ENCODE data around the gene CDH4.

Gene CDH4

GRCh38 chr20:61663521-61664425 lies 411.7 kb downstream of the CDH4 start:
- ChIA-PET CTCF (no interaction called here), POLR2A (no interaction called here)
- Histone ChIP-seq H3K36me3 (ENCODE audit: control insufficient read depth in 2 of 2, insufficient read depth in 1 of 2, low read length in 2 of 2) (no peaks in the 10 kb centered on the region), H3K4me1 (ENCODE audit: control insufficient read depth, insufficient read depth, low read length) (no peaks in the 10 kb centered on the region), H3K4me3 (ENCODE audit: low read depth, low read length) (no peak overlapping the region), H3K27ac (ENCODE audit: extremely low read depth, low read depth, low read length) (no peak overlapping the region), H3K9me3 (ENCODE audit: control insufficient read depth, insufficient read depth, low read depth, low read length) (no peaks in the 10 kb centered on the region)
- TF ChIP-seq EGR2 (tag by site-specific recombination; IDR thresholded peaks at IDR 0.05; ENCODE audit: low read depth) (0 out of 2 replicates have a peak, but pooled peaks have one; percentile 4), ZFHX2 (tag by site-specific recombination; conservative IDR thresholded peaks at IDR 0.05) (0 out of 2 replicates have a peak, but pooled peaks have one; percentile 6), KLF8 (tag by site-specific recombination; IDR thresholded peaks at IDR 0.05) (no peak)

- H3K4me1 ChIP-seq (ENCODE audit: control insufficient read depth, insufficient read depth, low read length): no peaks in the 10 kb centered on the region
- TF ChIP-seq ZNF510 (tag by site-specific recombination; IDR thresholded peaks at IDR 0.05; ENCODE audit: insufficient replicate concordance) (no peak), ZBTB20 (tag by site-specific recombination; IDR thresholded peaks at IDR 0.05) (no peak), ZNF292 (tag by site-specific recombination; IDR thresholded peaks at IDR 0.05; ENCODE audit: borderline replicate concordance, low read depth) (no peak), ZNF623 (tag by site-specific recombination; IDR thresholded peaks at IDR 0.05) (no peak), BCL11A (tag by site-specific recombination; IDR thresholded peaks at IDR 0.05; ENCODE audit: low read depth) (no peak), ZNF362 (tag by site-specific recombination; IDR thresholded peaks at IDR 0.05) (no peak), KLF10 (tag by site-specific recombination; IDR thresholded peaks at IDR 0.05) (no peak), ZNF324 (tag by site-specific recombination; IDR thresholded peaks at IDR 0.05) (no peak), ZNF555 (tag by site-specific recombination; conservative IDR thresholded peaks at IDR 0.05) (no peak)
- POLR2A ChIA-PET: no interaction called here
- H3K27ac ChIP-seq (ENCODE audit: extremely low read depth, low read depth, low read length): no peak overlapping the region
- no peaks in the 10 kb centered on the region for H3K9me3 ChIP-seq (ENCODE audit: control insufficient read depth, insufficient read depth, low read depth, low read length)
- H3K4me3 ChIP-seq (ENCODE audit: low read depth, low read length): no peak overlapping the region
- no peaks in the 10 kb centered on the region for H3K36me3 ChIP-seq (ENCODE audit: control insufficient read depth in 2 of 2, insufficient read depth in 1 of 2, low read length in 2 of 2)
- CTCF ChIA-PET: interaction anchor here (0.9 kb wide), 1 partner anchor 16 kb away, joined by 3 read pairs; no protein-coding TSS in a partner anchor
These were observed 412.7 kb downstream of the CDH4 start for GRCh38 chr20:61664556-61665320.

- Histone ChIP-seq H3K4me3 (ENCODE audit: low read depth, low read length) (no peak overlapping the region), H3K36me3 (ENCODE audit: control insufficient read depth in 2 of 2, insufficient read depth in 1 of 2, low read length in 2 of 2) (no peaks in the 10 kb centered on the region), H3K4me1 (ENCODE audit: control insufficient read depth, insufficient read depth, low read length) (no peaks in the 10 kb centered on the region), H3K9me3 (ENCODE audit: control insufficient read depth, insufficient read depth, low read depth, low read length) (no peaks in the 10 kb centered on the region), H3K27ac (ENCODE audit: extremely low read depth, low read depth, low read length) (no peak overlapping the region)
- CTCF ChIA-PET: interaction anchor here (0.9 kb wide), 1 partner anchor 15 kb away, joined by 3 read pairs; no protein-coding TSS in a partner anchor
- POLR2A ChIA-PET: no interaction called here
- TF ChIP-seq SCRT1 (tag by site-specific recombination; IDR thresholded peaks at IDR 0.05; ENCODE audit: borderline replicate concordance) (no peak), ZNF654 (tag by site-specific recombination; IDR thresholded peaks at IDR 0.05; ENCODE audit: low read depth) (no peak), ZBTB7A (tag by site-specific recombination; IDR thresholded peaks at IDR 0.05; ENCODE audit: low read depth) (no peak), ZNF501 (tag by site-specific recombination; IDR thresholded peaks at IDR 0.05) (no peak), PRDM4 (tag by site-specific recombination; IDR thresholded peaks at IDR 0.05) (no peak), ZNF423 (tag by site-specific recombination; IDR thresholded peaks at IDR 0.05) (no peak), ZNF76 (tag by site-specific recombination; IDR thresholded peaks at IDR 0.05; ENCODE audit: borderline replicate concordance, low read depth) (no peak), ZNF580 (tag by site-specific recombination; IDR thresholded peaks at IDR 0.05) (no peak), ZSCAN16 (tag by site-specific recombination; IDR thresholded peaks at IDR 0.05) (no peak), ZNF558 (tag by site-specific recombination; IDR thresholded peaks at IDR 0.05) (no peak), ZNF184 (tag by site-specific recombination; IDR thresholded peaks at IDR 0.05) (no peak), KLF1 (tag by site-specific recombination; IDR thresholded peaks at IDR 0.05) (no peak), ZNF837 (tag by site-specific recombination; IDR thresholded peaks at IDR 0.05) (no peak)
These were observed 413.7 kb downstream of the CDH4 start for GRCh38 chr20:61665528-61666470.
